VCaP (cell line): ENCODE data around the gene MYO7B.

Source experiments
- H3K27ac ChIP-seq: fragments of 450-650 bp; 2 replicates; pipeline ENCODE4 v1.5.1; 2017
- CTCF ChIP-seq: fragments of 450-650 bp; conservative IDR thresholded peaks from 2 replicates; pipeline ENCODE4 v1.5.1; 2017; ENCODE audit warnings: mild to moderate bottlenecking, moderate library complexity

Gene MYO7B

GRCh38 chr2:127545796-127546195 is 10.3 kb downstream of the MYO7B start:
- TF ChIP-seq CTCF, result no peak
- no peak overlapping the region for H3K27ac ChIP-seq

GRCh38 chr2:127546797-127547196 is 11.3 kb downstream of the MYO7B start:
- TF ChIP-seq CTCF, result no peak

GRCh38 chr2:127551221-127551930 is 15.9 kb downstream of the MYO7B start:
- no peak for TF ChIP-seq CTCF
- no peak overlapping the region for H3K27ac ChIP-seq

More at GRCh38 chr2:127546797-127547196, 11.3 kb downstream of the MYO7B start:
- H3K27ac ChIP-seq, result no peak overlapping the region

DNA sequence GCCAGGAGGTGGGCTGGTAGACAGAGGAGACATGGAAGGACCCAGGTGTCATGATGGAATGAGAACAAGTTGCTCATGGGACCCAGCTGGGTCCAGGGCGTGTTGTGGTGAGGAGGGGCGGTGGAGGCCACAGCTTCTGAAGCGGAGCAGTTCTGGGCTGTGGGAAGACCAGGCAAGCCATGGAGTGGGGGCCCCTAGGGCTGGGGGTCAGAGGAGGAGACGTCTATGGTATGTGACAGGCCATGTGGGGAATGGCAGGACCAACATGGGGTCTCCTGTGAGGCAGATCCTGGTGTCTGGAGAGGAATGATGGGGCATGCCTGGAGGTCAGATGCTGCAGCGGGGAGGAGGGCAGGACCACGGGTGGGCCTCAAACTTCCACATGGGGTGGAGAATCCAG is 16.9 kb downstream of the MYO7B start:
- no peak for TF ChIP-seq CTCF
- H3K27ac ChIP-seq, result no peak overlapping the region

DNA sequence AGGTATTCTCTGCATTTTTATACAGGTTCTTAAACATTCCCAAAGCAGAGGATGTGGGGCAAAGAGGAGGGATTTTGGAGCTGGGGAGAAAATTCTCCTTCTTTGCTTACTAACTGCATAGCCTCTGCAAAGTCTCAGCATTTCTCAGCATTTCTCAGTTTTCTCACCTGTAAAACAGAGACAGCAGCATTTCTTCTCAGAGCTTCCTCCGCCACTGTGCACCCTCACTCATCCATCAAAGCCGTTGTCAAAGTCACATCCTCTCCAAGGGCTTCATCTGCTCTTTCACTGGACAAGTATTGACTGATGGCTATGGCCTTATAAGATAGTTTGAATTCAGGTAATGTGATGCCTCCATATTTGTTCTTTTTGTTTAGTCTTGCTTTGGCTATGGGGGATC is 17.4 kb downstream of the MYO7B start:
- no peak for TF ChIP-seq CTCF
- H3K27ac ChIP-seq, result no peak overlapping the region

GRCh38 chr2:127558911-127559310 is 23.4 kb downstream of the MYO7B start:
- TF ChIP-seq CTCF, result no peak
- no peak overlapping the region for H3K27ac ChIP-seq

GRCh38 chr2:127559454-127559853 is 24.0 kb downstream of the MYO7B start:
- no peak for TF ChIP-seq CTCF
- H3K27ac ChIP-seq, result no peak overlapping the region
